ENCODE data around the gene KLK3. TPM values are rescaled to one million over a fixed set of nuclear protein-coding genes. Genes with fewer than 3 reads are reported as not detected.

The KLK3 gene
- total and polyA plus RNA-seq, 2 of the 13 experiments (the other 11 are each of a cell fraction or from before 2014, with no cell fraction given), result not detected

DNA sequence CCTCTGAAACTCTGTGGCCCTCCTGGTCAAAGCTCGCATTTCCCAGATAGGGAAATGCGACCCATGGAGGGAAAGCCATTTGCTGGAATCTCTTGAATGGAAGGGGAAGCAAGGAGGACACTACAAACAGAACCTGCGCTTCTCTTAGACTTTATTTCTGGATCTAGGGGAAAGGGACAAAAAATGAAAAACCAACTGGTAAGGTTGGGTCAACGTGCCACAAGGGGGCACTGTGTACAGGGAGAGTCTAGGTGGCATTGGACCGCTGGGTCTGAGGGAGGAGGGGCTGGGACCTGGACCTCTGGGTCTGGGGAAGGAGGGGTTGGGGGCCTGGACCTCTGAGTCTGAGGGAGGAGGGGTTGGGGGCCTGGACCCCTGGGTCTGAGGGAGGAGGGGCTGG is 51.5 kb downstream of the KLK3 start:
- no peak overlapping the region for H3K4me3 ChIP-seq (replicated peaks in 1 of 3; ENCODE audit: insufficient read depth in 1 of 3, low read depth in 2 of 3, low read length in 3 of 3)
- H3K9ac ChIP-seq (ENCODE audit: insufficient read depth, low read depth, low read length), result no peak overlapping the region
- H3K79me2 ChIP-seq (ENCODE audit: insufficient read depth, low read length), result no peaks in the 10 kb centered on the region
- intact Hi-C loops (cut with micrococcal nuclease; ENCODE audit: unreplicated experiment), result no loop called here
- H3K36me3 ChIP-seq (replicated peaks in 1 of 2; ENCODE audit: control insufficient read depth in 1 of 2, insufficient read depth in 2 of 2, low read length in 2 of 2), result no peaks in the 10 kb centered on the region
- no peaks in the 10 kb centered on the region for H3K9me3 ChIP-seq (ENCODE audit: low read length)
- H4K20me1 ChIP-seq (ENCODE audit: insufficient read depth, low read length), result no peaks in the 10 kb centered on the region
- ChIA-PET POLR2A (no interaction called here), CTCF (ENCODE audit: low intra/inter-chr PET ratio, low total read pairs) (interaction anchor here (1.2 kb wide), 1 partner anchor 16 kb away, joined by 5 read pairs; no protein-coding TSS in a partner anchor)
- in situ Hi-C loops (cut with HindIII; ENCODE audit: extremely low pct_ligation_motif_present, low pct_unique_long_range_greater_than_20kb), result no loop called here
- H3K4me1 ChIP-seq (ENCODE audit: insufficient read depth, low read length), result no peaks in the 10 kb centered on the region
- FAIRE-seq (no peak), DNase-seq (ENCODE audit: low spot score) (peak; percentile 17), ATAC-seq (peak; percentile 37; the same call in 1 of the 3 replicates)
- H3K27ac ChIP-seq (ENCODE audit: extremely low read length, insufficient read depth, low read length), result no peak overlapping the region
- WGBS (ENCODE audit: low lambda C conversion rate), result 10% methylated on average over 5 of the region's 5 CpGs
- peaks cover 0 to 19% of the 10 kb centered on the region in 2 experiments; a peak in 4 of 5 replicates for H3K27me3 ChIP-seq (ENCODE audit: control insufficient read depth in 1 of 2, insufficient read depth in 2 of 2, low read length in 2 of 2)
- BruUV-seq (replicated peaks), result no TSS peak
- H3K4me2 ChIP-seq (ENCODE audit: low read depth, low read length), result no peak overlapping the region
- no peak overlapping the region for H2AFZ ChIP-seq (ENCODE audit: low read length)
- TF ChIP-seq STAG1 (CRISPR knock-in tag; IDR thresholded peaks at IDR 0.05) (0 out of 2 replicates have a peak, but pooled peaks have one; percentile 11), XBP1 (CRISPR knock-in tag; IDR thresholded peaks at IDR 0.05) (no peak), SMC3 (IDR thresholded peaks at IDR 0.05; ENCODE audit: low read length) (peak; percentile 23; the same call in 1 of the 2 replicates), ZNF747 (CRISPR knock-in tag; IDR thresholded peaks at IDR 0.05; ENCODE audit: borderline replicate concordance) (no peak), POLR2AphosphoS2 (IDR thresholded peaks at IDR 0.05; ENCODE audit: low read depth, low read length) (no peak), ZNF709 (CRISPR knock-in tag; IDR thresholded peaks at IDR 0.05) (no peak), ZBTB8A (CRISPR knock-in tag; IDR thresholded peaks at IDR 0.05; ENCODE audit: borderline replicate concordance, low read depth) (no peak), ZSCAN22 (CRISPR knock-in tag; IDR thresholded peaks at IDR 0.05) (peak; percentile 88), ZFP41 (CRISPR knock-in tag; IDR thresholded peaks at IDR 0.05; ENCODE audit: borderline replicate concordance) (no peak), LCORL (IDR thresholded peaks at IDR 0.05) (no peak), LCORL (CRISPR knock-in tag; IDR thresholded peaks at IDR 0.05) (no peak), ZNF563 (CRISPR knock-in tag; IDR thresholded peaks at IDR 0.05) (no peak), ZNF331 (CRISPR knock-in tag; IDR thresholded peaks at IDR 0.05) (no peak), SMAD1 (CRISPR knock-in tag; IDR thresholded peaks at IDR 0.05; ENCODE audit: borderline replicate concordance, low read depth) (no peak), PCBP2 (optimal IDR thresholded peaks at IDR 0.05; ENCODE audit: low read depth, low read length, poor library complexity, severe bottlenecking) (no peak), ZNF616 (CRISPR knock-in tag; IDR thresholded peaks at IDR 0.05; ENCODE audit: low read depth) (no peak), KLF15 (CRISPR knock-in tag; IDR thresholded peaks at IDR 0.05; ENCODE audit: borderline replicate concordance) (no peak), ZNF546 (CRISPR knock-in tag; conservative IDR thresholded peaks at IDR 0.05) (no peak), ZFP36 (IDR thresholded peaks at IDR 0.05; ENCODE audit: borderline replicate concordance, low read depth, low read length, partially characterized antibody) (no peak), RBFOX2 (IDR thresholded peaks at IDR 0.05; ENCODE audit: low read depth, low read length) (no peak)
- TF ChIP-seq, protein P1, sequence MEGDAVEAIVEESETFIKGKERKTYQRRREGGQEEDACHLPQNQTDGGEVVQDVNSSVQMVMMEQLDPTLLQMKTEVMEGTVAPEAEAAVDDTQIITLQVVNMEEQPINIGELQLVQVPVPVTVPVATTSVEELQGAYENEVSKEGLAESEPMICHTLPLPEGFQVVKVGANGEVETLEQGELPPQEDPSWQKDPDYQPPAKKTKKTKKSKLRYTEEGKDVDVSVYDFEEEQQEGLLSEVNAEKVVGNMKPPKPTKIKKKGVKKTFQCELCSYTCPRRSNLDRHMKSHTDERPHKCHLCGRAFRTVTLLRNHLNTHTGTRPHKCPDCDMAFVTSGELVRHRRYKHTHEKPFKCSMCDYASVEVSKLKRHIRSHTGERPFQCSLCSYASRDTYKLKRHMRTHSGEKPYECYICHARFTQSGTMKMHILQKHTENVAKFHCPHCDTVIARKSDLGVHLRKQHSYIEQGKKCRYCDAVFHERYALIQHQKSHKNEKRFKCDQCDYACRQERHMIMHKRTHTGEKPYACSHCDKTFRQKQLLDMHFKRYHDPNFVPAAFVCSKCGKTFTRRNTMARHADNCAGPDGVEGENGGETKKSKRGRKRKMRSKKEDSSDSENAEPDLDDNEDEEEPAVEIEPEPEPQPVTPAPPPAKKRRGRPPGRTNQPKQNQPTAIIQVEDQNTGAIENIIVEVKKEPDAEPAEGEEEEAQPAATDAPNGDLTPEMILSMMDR (CRISPR knock-in tag; IDR thresholded peaks at IDR 0.05), result peak; percentile 55
- TF ChIP-seq, protein P2, sequence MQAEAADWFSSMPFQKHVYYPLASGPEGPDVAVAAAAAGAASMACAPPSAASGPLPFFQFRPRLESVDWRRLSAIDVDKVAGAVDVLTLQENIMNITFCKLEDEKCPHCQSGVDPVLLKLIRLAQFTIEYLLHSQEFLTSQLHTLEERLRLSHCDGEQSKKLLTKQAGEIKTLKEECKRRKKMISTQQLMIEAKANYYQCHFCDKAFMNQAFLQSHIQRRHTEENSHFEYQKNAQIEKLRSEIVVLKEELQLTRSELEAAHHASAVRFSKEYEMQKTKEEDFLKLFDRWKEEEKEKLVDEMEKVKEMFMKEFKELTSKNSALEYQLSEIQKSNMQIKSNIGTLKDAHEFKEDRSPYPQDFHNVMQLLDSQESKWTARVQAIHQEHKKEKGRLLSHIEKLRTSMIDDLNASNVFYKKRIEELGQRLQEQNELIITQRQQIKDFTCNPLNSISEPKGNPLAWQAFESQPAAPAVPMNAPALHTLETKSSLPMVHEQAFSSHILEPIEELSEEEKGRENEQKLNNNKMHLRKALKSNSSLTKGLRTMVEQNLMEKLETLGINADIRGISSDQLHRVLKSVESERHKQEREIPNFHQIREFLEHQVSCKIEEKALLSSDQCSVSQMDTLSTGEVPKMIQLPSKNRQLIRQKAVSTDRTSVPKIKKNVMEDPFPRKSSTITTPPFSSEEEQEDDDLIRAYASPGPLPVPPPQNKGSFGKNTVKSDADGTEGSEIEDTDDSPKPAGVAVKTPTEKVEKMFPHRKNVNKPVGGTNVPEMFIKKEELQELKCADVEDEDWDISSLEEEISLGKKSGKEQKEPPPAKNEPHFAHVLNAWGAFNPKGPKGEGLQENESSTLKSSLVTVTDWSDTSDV (CRISPR knock-in tag; IDR thresholded peaks at IDR 0.05), result no peak

All from HepG2 (cell line).